ENCODE measurements around the gene MYT1. TPM values are rescaled to one million over a fixed set of nuclear protein-coding genes. Genes with fewer than 3 reads are reported as not detected.

The MYT1 gene
- total and polyA plus RNA-seq, 3 donors from 2014 or later = 1.7 to 22.2 (median 2.9) TPM

DNA sequence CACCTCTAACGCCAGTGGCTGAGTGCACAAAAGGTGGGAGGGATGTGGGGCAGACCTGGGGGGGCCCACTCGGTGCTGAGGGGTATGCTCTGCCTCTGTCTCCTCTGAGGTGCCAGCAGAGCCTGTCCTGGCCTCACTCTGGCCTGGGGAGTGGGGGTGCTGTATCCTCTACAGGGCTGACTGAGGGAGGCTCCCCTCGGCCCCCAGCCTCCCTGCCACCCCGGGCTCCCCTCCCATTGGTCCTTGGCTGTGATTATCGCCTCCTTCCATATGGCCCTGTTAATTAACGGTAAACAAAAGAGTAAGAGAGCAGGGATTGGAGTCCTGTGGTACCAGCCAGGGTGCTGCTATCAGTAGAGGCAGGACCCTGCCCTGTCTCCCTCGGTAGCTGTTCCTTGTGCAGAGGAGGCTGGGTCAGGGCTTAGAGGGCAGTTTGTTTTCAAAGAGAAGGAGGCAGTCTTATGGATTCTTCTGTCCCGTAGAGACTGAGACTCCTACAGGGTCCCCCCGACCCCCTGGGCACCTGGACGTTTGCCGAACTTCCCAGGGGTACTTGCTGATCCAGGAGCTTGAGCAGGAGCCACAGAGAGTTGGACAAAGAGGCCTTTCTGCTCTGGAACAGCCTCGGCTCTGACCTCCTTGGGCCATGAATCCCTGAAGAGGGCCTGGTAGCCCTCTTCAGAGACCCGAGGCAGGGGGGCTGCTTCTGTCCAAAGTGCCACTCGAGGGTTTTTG is 1.8 kb downstream of the MYT1 start:
- Histone ChIP-seq H3K27me3 (no peaks in the 10 kb centered on the region), H3K27ac (no peak overlapping the region), H3K36me3 (ENCODE audit: low read depth, missing control alignments) (no peaks in the 10 kb centered on the region), H3K4me1 (no peaks in the 10 kb centered on the region), H3K4me3 (no peak overlapping the region), H3K9me3 (no peaks in the 10 kb centered on the region)
- DNase-seq = no peak
- intact Hi-C loops (cut with DNase I; ENCODE audit: low total_unique reads) = no loop called here
- no peak for TF ChIP-seq POLR2A (IDR thresholded peaks at IDR 0.05)
- TF ChIP-seq, protein P1, sequence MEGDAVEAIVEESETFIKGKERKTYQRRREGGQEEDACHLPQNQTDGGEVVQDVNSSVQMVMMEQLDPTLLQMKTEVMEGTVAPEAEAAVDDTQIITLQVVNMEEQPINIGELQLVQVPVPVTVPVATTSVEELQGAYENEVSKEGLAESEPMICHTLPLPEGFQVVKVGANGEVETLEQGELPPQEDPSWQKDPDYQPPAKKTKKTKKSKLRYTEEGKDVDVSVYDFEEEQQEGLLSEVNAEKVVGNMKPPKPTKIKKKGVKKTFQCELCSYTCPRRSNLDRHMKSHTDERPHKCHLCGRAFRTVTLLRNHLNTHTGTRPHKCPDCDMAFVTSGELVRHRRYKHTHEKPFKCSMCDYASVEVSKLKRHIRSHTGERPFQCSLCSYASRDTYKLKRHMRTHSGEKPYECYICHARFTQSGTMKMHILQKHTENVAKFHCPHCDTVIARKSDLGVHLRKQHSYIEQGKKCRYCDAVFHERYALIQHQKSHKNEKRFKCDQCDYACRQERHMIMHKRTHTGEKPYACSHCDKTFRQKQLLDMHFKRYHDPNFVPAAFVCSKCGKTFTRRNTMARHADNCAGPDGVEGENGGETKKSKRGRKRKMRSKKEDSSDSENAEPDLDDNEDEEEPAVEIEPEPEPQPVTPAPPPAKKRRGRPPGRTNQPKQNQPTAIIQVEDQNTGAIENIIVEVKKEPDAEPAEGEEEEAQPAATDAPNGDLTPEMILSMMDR (IDR thresholded peaks at IDR 0.05) = no peak
- whole genome bisulfite sequencing, 2 donors = 75% methylated on average over 13 to 14 of the region's 14 CpGs

DNA sequence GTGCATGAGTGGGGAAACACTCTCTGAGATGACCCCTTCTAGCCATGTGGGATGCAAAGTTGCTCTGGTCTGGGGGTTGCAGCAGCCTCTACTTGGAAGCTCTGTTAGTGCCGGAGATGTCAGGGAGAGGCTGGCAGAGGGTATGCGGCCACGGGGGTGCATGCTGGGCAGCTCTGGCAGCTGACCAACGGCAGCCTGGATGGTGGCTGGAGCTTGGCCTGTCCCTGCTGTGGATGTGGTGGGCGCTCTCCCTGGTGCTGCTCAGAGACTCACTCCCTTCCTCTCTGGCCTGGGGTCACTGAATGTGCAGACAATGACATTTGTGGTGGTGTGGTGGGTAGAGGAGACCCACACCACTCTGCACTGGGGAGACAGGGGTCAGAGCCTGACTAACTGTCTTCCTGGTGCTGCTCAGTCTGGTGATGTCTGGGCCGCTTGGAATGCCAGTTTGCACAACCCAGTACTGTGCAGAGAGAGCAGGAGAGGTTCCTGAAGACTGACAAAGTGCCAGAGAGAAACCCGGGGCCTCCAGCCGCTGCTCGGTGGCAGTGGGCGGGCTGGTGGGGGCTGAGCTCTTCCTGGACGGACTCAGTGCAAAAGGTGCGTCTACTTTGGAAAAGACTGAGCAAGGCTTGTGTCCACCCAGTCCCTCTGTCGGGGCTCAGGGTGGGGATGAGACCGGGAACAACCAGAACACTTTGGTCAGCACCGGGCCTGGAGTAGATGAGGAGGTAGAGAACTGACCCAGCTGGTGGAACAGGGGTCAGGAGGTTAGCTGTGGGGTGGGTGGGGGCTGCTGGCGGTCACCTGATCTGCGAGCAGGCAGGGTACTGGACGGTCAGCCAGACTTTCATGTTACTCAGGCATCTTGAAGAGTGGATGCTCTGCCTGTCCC is 2.7 kb downstream of the MYT1 start:
- WGBS, 2 donors = 54 to 72% methylated on average over 13 to 18 of the region's 18 CpGs
- DNase-seq = no peak
- intact Hi-C loops (cut with DNase I; ENCODE audit: low total_unique reads) = no loop called here
- Histone ChIP-seq H3K36me3 (ENCODE audit: low read depth, missing control alignments) (no peaks in the 10 kb centered on the region), H3K4me3 (no peak overlapping the region), H3K4me1 (no peaks in the 10 kb centered on the region), H3K27ac (no peak overlapping the region), H3K27me3 (no peaks in the 10 kb centered on the region), H3K9me3 (no peaks in the 10 kb centered on the region)
- TF ChIP-seq, protein P1 (IDR thresholded peaks at IDR 0.05) = no peak
- TF ChIP-seq POLR2A (IDR thresholded peaks at IDR 0.05) = no peak

GRCh38 chr20:64167676-64168075 is 3.4 kb downstream of the MYT1 start:
- H3K4me1 ChIP-seq = no peaks in the 10 kb centered on the region

GRCh38 chr20:64168381-64169090 is 4.3 kb downstream of the MYT1 start:
- WGBS, 2 donors = 63 to 77% methylated on average over 9 to 12 of the region's 12 CpGs
- Histone ChIP-seq H3K27me3 (no peaks in the 10 kb centered on the region), H3K9me3 (no peaks in the 10 kb centered on the region), H3K4me1 (no peaks in the 10 kb centered on the region), H3K36me3 (ENCODE audit: low read depth, missing control alignments) (no peaks in the 10 kb centered on the region), H3K27ac (no peak overlapping the region), H3K4me3 (no peak overlapping the region)
- DNase-seq = no peak
- intact Hi-C loops (cut with DNase I; ENCODE audit: low total_unique reads) = no loop called here
- TF ChIP-seq, protein P1 (IDR thresholded peaks at IDR 0.05) = no peak
- TF ChIP-seq POLR2A (IDR thresholded peaks at IDR 0.05) = no peak

More at GRCh38 chr20:64167676-64168075, 3.4 kb downstream of the MYT1 start:
- no peaks in the 10 kb centered on the region for H3K9me3 ChIP-seq
- TF ChIP-seq, protein P1 (IDR thresholded peaks at IDR 0.05) = no peak
- no peak overlapping the region for H3K4me3 ChIP-seq
- H3K27me3 ChIP-seq = no peaks in the 10 kb centered on the region
- intact Hi-C loops (cut with DNase I; ENCODE audit: low total_unique reads) = no loop called here
- no peak for DNase-seq
- no peak overlapping the region for H3K27ac ChIP-seq
- no peaks in the 10 kb centered on the region for H3K36me3 ChIP-seq (ENCODE audit: low read depth, missing control alignments)
- 64% methylated on average over 11 of the region's 11 CpGs for WGBS, 2 donors
